DMS79 (cell line): ENCODE measurements around the gene FUBP1.
A peak's percentile ranks its signal among the peaks of the same experiment; 100 is the strongest.
"Not testable (repeated sequence)": the region's sequence is repeated elsewhere in the genome, so short reads cannot be mapped to it uniquely, and the experiment has no call there.

ENCODE experiments used
- DNase-seq: peaks from one replicate; lab custom pipeline; 2025; lab: John Stamatoyannopoulos, UW

The FUBP1 gene, protein sequence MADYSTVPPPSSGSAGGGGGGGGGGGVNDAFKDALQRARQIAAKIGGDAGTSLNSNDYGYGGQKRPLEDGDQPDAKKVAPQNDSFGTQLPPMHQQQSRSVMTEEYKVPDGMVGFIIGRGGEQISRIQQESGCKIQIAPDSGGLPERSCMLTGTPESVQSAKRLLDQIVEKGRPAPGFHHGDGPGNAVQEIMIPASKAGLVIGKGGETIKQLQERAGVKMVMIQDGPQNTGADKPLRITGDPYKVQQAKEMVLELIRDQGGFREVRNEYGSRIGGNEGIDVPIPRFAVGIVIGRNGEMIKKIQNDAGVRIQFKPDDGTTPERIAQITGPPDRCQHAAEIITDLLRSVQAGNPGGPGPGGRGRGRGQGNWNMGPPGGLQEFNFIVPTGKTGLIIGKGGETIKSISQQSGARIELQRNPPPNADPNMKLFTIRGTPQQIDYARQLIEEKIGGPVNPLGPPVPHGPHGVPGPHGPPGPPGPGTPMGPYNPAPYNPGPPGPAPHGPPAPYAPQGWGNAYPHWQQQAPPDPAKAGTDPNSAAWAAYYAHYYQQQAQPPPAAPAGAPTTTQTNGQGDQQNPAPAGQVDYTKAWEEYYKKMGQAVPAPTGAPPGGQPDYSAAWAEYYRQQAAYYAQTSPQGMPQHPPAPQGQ

GRCh38 chr1:77978969-77979876, at the start of gene FUBP1:
Gene FUBP1, minus strand, starts transcription at chr1:77979072. Its CDS starts 68 bp downstream, at chr1:77979004.
- peak; percentile 95 for DNase-seq

DNA sequence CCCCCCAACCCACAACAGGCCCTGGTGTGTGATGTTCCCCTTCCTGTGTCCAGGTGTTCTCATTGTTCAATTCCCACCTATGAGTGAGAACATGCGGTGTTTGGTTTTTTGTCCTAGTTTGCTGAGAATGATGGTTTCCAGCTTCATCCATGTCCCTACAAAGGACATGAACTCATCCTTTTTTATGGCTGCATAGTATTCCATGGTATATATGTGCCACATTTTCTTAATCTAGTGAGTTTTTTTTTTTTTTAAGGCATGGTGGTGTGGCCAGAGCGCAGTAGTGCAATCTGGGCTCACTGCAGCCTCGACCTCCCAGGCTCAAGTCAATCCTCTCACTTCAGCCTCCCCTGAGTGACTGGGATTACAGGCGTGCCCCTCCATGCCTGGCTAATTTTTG, 42.3 kb upstream of the FUBP1 start:
- DNase-seq, result not testable (repeated sequence)

DNA sequence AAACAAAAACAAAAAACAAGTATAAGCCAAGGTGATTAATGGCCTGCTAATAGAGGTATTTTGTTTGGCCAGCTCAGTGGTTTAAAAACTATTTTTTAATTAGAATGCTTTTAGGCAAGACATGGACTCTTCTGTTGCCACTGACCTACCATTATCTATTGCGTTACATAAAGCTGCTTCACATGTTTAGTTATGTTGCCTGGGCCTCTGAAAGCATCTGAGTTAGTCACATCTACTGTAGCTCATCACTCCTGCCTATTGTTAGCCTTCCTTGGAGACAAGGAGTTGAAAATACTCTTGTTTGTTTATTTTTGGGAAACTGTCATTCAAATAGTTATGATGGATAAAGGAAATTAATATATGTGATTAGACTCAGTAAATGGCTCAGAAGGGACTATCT, 40.2 kb upstream of the FUBP1 start:
- no peak for DNase-seq

GRCh38 chr1:78015148-78015547, 36.3 kb upstream of the FUBP1 start:
- no peak for DNase-seq

DNA sequence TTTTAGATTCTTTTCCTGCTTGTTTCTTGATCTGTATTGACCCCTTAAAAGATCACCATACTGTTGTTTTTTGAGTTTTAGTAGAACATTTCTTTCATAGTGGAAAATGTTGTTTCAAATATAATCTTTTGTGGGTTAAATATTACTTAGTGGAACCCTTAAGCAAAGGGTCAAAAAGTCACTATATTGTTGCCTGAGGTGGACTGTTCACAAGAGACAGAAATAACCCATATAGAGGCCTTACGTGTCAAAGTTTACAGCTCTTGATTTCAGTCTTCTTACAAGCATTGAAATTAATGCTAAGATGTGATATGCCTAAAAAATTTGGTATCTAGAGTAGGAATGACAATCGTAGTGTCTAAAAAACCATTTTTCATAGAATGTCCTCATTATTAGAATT, 32.2 kb upstream of the FUBP1 start:
- no peak for DNase-seq

- no peak for DNase-seq
Observed at GRCh38 chr1:78009836-78010235, 31.0 kb upstream of the FUBP1 start.

GRCh38 chr1:78009276-78009675, 30.4 kb upstream of the FUBP1 start:
- no peak for DNase-seq

GRCh38 chr1:78007677-78008341, 28.9 kb upstream of the FUBP1 start:
- no peak for DNase-seq

- DNase-seq, result no peak
Observed at GRCh38 chr1:78006521-78006920, 27.6 kb upstream of the FUBP1 start.

DNA sequence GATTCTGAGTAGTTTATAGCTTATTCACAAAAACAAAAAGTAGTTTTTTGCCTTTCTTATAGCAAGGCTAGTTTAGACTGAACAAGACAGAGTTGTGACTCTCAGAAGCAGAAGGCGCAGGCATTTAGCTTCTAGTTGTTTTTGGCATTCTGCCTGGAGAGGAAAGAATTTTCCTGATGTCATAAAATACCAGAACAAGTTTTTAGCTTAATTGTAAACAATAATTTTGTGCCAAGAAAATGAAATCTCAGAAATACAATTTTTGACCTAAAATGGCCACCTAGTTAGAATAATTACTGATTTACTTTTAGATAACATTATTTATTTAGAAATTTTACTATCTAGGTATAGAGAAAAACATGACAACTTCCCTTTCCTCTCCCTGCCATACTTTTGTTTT, 26.9 kb upstream of the FUBP1 start:
- no peak for DNase-seq

GRCh38 chr1:78005448-78005722, 26.5 kb upstream of the FUBP1 start:
- no peak for DNase-seq

DNA sequence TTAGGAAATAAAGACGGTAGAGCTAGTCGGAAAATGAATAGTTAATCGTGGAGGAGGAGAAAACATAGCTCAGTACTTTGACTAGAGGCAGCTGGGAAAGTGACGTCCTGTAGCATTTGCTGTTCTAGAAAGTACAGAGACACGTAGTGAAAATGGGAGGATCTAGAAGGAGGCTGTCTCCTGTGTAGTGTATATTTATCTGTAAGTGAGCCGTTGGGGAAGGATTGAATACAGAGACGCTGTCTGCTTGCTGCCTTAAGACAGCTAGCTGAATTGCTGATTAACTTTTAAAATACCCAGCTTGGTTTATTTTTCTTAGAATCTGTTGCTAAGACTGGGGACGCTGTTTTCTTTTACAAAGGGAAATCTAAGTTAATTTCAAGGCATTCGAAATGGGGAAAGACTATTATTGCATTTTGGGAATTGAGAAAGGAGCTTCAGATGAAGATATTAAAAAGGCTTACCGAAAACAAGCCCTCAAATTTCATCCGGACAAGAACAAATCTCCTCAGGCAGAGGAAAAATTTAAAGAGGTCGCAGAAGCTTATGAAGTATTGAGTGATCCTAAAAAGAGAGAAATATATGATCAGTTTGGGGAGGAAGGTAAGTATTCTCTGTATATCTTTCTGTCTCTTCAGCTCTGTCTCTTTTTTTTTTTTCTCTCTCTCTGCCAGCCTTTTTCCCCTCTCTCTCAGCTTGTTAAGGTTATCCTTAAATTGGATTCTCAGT, 26.0 kb upstream of the FUBP1 start, which contains the start of gene DNAJB4:
TSS of gene DNAJB4 (plus strand) at position 221 of the 729 bp plus-strand sequence. CDS start at position 393, 172 bp downstream.
- no peak for DNase-seq

- DNase-seq, result no peak
Observed at GRCh38 chr1:78003882-78004718, 25.2 kb upstream of the FUBP1 start.

- DNase-seq, result no peak
Observed at GRCh38 chr1:78003070-78003746, 24.3 kb upstream of the FUBP1 start.

- not testable (repeated sequence) for DNase-seq
Observed at GRCh38 chr1:78000536-78000935, 21.7 kb upstream of the FUBP1 start.

DNA sequence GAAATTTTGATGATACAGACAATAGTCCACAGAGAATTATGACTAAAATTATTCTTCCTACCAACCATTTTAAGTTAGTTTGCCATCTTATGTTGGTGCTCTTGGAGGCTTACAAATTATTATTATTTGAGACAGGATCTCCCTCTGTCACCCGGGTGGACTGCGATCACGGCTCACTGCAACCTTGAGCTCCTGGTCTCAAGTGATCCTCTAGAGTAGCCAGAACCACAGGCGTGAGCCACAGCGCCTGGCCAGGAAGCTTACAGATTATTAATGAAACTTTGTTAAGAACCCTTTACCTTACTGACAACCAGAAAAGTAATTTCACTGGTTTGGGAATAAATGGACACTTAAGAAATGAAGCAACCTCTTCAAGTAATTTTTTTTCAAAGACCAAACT, 17.9 kb upstream of the FUBP1 start:
- DNase-seq, result peak; percentile 54

DNA sequence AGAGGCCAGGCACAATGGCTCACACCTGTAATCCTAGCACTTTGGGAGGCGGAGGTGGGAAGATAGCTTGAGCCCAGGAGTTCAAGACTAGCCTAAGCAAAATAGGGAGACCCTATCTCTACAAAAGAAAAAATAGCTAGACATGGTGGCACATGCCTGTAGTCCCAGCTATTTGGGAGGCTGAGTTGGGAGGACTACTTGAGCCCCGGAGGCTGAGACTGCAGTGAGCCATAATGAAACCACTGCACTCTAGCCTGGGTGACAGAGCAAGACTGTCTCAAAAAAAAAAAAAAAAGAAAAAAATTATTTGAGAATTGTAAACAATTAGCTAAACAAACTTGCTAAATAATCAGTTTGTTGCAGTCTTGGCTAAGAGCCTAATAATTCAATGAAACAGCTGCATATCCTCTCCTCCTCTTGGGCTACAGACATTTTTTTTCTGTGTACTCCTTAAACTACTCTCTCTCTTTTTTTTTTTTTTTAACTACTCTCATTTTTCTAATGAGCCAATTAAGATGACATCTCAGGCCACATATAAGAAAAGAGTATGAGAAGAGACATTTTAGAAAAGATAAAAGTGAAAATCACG, 15.3 kb upstream of the FUBP1 start:
- DNase-seq, result no peak

DNA sequence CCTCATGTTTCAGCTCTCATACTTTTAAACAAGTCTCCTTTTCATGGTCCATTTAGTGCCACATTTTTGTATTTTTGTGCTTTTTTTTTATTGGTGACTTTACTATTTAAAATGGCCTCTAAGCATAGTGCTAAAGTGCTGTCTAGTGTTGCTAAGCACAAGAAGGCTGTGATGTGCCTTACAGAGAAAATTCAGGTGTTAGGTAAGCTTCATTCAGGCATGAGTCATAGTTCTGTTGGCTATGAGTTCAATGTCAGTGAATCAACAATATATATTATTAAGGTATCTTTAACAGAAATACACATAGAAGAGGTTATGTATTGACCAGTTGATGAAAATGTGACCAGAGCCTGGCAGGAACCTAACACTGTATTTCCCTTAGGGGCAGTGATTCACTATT, 12.8 kb upstream of the FUBP1 start:
- no peak for DNase-seq

DNA sequence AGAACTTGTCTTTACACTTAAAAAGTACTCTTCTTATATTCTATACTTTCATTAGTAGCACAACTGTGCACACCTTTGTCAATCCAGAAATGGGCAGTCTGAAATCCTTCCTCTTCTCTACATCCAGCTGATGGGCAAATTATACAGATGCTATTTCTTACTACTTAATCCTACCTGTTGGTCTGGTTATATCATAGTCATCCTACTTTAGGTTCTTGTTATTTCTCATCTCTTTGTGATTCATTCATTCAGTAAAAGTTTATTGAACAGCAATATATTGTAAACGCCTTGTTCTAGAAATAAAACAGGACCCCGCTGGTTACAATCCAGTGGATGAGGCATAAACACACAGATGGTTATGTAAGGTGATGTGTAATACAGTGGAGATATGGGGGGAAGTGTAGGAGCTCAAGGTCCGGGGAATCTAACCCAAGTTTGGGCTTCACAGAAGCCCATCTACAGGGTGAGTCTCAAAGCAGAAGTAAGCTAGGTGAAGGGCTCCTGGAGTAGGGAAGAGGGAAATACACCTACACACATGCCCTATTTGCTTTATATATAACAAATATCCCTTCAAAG, 11.8 kb upstream of the FUBP1 start:
- no peak for DNase-seq
